NCI-H2171 (cell line): Measurements from ENCODE around the gene DAPK2.
"Not testable (repeated sequence)": the region's sequence is repeated elsewhere in the genome, so short reads cannot be mapped to it uniquely, and the experiment has no call there.

Experiments
- DNase-seq: peaks from one replicate; lab custom pipeline; 2025; lab: John Stamatoyannopoulos, UW

The DAPK2 gene

DNA sequence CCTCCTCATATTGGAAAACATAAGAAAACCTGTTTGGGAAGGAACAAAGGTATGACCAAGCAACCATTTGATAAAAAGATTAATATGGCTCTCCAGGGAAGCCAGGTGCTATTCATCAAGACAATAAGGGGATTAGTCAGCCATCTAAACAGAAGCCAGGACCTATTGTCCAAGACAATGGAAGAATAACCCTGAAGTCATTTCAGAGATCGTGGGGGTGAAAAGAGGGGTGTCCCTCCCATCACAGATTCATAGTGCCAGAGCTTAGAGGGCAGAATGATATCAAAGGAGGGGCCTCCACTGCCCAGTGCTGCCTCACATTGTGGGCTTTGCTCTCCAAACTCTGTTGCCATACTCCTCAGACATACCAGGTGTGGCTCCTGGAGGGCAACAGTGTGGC, 73.5 kb downstream of the DAPK2 start:
- no peak for DNase-seq

DNA sequence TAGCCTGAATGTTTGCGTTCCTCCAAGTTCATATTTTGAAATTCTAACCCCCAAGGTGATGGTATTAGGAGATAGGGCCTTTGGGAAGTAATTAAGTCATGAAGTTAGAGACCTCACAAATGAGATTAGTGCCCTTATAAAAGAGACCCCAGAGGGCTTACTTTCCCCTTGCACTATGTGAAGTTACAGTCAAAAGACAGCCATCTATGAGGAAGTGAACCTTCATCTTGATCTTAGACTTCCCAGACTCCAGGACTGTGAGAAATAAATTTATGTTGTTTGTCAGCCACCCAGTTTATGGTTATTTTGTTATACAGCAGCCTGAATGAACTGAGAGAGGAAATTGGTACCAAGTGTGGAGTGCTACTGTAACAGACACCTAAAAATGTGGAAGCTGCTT, 74.4 kb downstream of the DAPK2 start:
- DNase-seq, result no peak

DNA sequence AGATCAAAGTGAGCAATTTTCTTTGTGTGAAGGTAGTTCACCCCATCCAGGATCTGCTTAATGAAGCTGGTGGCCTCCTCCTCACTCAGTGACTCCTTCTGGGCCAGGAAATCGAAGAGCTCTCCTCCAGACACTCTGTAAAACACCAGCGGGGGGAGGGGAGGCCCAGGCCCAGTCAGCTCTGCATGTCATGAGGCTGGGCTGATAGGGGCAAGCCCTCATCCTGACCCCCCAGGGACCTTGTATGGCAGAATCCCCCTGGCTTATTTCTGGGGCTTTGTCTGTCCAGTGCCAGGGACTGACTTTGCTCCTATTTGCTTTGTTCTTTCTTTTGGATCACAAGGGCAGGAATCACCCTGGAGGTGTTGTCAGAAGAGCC, 74.9 kb downstream of the DAPK2 start:
- DNase-seq, result no peak

DNA sequence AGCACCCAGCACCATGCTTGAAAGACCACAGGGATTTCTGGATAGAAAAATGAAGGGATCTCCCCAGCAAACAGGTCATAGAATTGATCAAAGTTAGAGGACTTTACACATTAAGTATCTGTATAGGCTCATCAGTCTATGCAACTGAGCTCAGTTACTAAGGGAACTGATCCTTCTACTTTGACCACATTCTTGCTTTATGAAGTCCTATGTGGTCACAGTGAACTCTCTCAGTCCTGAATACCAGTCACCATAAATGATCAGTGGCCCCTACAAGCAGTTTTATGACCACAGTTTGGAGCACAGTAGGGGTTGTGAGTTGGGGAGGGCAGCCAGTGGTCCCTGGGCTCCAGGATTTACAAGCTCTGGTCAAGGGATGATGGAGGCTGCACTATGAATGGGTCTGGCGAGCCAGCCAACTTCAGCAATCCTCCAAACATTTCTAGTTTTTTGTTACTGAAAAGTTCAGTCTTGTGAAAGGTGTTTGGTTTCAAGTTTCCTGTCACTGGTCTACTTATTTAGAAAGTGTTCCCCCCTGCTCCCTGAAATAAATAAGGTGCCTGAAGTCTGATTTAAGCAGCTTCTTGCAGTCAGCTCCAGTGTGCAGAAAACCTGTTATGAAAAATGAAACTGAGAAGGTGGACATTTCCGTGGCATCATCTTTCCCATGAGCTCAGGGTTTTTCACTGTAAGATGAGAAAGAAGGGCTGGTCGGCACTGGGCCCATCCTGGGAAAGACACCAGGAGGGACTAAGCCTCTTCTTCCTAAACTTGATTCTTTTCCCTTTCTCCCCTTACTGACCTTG, 75.5 kb downstream of the DAPK2 start:
- DNase-seq, result no peak

DNA sequence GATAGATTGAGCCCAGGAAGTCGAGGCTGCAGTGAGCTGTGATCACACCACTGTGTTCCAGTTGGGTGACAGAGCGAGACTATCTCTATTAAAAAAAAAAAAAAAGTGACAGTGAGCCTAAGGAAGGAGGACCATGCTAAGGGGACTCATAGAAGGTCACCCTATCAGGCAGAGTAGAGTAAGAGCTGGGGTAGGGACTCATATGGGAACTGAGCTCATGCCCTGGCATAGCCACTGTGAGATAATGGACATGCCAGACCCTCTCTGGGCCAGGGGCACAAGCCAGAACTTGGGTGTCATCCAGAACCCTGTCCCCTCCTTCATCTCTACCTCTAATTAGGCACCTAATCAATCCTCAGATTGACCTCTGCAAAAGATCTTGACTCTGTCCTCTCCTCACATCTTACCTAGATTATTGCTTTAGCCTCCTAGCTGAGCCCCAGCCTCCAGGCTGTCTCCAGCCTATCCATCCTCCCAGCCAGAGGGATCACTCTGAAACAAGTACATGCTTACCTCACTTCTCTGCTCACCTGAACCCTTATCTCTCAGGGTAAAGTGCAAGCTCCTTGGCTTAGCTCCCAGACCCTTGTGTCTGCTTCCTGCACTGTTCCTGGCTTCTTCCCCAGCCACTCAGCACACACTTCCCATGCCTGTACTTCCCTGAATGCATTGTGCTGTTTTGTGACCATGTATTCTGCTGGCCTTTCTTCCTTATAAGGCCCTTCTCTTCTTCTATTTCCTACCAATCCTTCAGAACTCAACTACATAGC, 76.4 kb downstream of the DAPK2 start:
- no peak for DNase-seq

DNA sequence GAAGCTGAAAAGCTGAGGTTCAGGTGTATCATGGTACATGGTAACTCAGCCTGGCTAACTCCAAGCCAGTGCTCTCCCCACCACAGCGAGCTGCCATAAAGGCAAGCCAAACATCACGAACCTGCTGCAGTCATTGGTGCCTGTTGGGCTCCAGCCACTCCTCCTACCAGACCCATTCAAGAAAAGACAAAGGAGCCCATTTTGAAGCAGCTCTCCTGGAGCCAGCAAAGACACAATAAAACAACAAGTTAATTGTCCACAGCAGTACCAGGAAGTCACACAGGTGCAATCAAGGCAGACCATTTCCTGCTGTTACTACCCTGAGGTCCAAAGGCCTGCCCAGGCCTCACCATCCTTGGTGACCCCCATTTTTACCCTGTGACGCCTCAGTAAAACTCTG, 77.6 kb downstream of the DAPK2 start:
- DNase-seq, result no peak

DNA sequence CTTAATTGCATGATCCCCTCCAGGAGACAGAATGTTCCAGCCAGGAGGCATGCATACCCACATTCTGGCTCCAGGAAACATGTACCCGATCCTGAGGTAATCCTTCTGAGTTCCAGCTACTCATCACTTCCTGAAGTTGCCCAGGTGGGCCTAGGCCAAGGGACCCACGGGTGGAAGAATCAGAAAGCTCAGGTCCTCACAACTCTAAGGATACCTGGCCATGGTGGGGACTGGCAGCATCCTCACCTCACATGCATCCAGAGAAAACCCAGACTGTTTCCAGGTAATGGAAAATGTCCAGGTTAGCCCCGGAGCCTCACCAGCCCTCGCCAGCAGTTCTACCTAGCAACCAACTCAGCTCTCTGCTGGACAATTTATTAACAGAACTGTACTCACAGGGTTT, 78.2 kb downstream of the DAPK2 start:
- no peak for DNase-seq

DNA sequence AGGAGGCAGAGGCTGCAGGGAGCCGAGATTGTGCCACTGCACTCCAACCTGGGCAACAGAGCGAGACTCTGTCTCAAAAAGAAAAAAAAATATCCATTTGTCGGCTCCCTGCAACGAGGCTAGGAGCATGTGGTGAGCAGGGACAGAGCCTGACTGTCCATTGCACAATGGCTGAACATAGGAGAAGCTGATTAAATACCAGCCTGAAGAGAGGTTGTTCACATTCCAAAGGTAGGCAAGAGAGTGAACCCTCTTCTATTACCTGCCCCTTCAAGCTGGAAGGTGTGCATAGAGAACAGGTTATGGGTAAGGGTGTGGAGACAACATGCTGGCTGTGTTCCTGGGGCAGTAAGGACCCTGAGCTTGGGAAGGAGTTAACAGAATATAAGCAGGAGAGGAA, 78.7 kb downstream of the DAPK2 start:
- no peak for DNase-seq

DNA sequence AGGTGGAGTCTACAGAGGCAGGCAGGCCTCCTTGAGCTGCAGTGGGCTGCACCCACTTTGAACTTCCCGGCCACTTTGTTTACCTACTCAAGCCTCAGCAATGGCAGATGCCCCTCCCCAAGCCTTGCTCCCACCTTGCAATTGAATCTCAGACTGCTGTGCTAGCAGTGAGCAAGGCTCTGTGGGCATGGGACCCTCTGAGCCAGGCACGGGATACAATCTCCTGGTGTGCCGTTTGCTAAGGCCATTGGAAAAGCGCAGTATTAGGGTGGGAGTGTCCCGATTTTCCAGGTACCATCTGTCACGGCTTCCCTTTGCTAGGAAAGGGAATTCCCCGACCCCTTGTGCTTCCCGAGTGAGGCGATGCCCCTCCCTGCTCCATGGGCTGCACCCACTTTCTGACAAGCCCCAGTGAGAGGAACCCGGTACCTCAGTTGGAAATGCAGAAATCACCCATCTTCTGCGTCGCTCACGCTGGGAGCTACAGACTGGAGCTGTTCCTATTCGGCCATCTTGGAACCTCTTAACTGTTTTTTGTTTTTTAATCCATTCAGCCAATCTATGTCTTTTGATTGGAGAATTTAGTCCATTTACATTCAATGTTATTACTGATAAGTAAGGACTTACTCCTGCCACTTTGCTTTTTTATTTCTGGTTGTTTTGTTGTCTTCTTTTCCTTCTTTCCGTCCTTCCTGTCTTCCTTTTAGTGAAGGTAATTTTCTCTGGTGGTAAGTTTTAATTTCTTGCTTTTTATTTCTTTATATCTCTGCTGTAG, 83.2 kb downstream of the DAPK2 start:
- DNase-seq, result not testable (repeated sequence)

DNA sequence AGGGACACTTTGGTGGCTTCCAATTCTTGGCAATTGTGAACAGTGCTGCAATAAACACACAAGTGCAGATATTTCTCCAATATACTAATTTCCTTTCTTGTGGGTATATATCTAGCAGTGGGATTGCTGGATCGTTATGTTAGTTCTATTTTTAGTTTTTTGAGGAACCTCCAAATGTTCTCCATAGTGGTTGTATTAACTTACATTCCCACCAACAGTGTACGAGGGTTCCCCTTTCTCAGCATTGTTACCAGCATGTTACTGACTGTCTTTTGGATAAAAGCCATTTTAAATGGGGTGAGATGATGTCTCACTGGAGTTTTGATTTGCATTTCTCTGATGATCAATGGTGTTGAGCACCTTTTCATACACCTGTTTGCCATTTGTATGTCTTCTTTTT, 92.8 kb downstream of the DAPK2 start:
- no peak for DNase-seq

DNA sequence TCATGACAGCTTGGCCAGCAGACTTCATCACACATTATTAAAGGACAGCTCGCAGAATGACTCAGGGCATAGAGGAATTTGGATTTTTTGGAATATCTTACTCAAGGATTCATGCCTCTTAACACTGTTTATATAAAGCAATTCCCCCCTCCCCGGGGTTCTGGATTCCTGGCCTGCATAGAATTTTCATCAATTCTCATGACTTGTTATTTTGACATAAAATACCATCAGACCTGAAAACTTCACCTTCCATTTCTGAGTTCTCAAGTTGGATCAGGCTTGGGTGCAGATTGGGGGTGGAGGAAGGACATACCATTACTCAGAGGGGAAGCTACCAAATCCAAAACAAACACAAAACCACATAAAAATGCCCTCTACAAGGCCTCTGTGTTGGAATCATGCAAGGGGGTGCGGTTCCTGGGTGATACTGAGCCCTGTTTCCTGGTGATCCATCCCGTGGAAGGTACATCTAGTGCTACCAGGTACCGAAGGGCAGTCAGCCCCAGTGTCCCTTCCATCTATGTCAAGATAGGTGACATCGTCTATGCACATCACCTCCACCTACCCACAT, 95.3 kb downstream of the DAPK2 start:
- no peak for DNase-seq

DNA sequence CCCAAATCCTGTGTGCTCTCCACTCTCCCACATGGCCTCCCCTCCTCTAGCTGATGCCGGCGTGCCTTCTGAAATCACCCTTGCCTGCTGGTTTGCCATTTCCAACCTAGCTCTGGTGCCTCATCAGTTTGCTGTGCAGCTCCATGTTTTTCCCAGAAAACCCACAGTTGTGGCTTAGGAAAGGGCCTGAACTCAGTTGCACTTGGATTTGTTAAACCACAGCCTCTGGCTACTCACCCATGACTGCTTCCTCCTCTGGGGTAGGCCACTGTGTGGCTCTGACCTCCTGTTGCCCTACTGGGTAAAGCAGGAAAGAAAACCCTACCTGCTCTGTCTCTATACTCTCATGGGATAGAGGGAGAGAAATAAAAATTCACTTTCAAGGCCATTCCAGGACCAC, 97.3 kb downstream of the DAPK2 start:
- no peak for DNase-seq

DNA sequence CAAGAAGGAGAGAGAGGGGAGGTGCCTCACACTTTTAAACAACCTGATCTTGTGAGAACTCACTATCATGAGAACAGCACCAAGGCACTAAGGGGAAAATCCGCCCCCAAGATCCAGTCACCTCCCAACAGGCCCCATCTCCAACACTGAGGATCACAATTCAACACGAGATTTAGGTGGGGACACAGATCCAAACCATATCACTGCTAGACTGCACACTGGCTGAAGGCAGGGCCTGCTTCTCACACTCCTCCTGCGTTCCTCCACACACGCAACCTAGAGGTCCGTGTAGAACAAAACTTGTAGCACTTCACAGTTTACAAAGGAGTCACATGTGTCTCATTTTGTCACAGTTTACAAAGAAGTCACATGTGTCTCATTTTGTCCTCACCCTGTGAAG, 97.8 kb downstream of the DAPK2 start:
- no peak for DNase-seq

DNA sequence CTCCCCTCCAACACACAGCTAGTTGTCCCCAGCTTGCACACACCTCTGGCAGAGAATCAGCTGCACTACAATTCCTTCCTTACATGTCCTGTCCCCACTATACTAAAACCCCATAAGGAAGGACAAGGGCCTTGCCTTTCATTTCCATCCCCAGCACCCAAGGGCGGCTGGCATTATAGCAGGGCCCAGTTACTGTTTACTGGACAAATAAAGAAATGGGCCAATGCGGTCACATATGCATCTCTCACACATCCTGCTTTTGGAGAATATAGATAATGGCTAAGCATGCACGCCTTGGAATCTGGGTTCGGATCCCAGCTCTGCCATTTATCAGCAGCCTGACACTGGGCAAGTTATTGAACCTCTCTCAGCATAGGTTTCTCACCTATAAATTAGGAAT, 99.1 kb downstream of the DAPK2 start:
- DNase-seq, result no peak

DNA sequence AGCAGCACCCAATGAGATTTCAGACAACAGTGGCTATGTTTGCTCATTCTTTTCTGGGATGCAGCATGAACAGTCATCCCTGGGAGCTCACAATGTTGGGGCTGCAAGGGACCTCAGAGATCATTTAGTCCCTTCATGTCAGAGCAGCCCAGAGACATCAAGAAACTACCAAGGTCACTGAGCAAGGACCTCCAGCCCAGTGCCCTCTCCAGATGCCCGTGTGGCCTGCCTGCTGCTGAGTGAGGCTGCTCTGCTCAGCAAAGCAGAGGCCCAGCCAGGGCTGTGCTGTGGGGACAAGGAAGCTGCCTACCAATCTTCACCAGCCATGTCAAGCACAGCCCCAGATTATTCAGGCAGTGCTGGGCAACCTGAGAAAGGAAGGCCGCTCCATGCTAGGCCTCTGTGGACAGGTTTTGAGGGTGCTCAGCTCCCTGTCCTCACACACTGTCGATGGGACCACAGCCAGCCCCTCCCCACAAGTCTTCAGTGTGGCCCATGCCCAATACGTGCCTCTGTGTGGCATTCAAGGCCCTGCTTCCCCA, 99.7 kb downstream of the DAPK2 start:
- DNase-seq, result no peak

DNA sequence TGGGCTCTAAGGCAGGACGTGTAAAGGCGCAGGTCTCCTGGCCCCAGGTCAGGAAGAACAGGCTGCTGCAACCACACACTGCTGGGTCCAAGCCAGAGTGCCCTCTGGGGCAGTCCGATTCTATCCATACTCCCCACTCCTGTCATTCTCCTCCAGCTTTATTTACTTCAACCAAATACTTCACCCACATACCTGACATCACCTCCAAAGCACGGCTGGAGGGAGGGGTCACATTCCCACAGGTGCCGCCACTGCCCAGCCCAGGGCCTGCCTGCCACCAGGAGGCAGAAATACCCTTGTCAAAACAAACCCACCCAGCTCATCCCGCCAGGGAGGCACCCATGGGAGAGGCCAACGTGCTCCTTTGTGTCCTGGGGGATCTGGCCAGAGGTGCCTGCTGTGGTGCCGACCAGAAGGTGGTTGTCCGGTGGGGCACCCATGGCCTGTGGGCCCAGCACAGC, 100.4 kb downstream of the DAPK2 start:
- no peak for DNase-seq

DNA sequence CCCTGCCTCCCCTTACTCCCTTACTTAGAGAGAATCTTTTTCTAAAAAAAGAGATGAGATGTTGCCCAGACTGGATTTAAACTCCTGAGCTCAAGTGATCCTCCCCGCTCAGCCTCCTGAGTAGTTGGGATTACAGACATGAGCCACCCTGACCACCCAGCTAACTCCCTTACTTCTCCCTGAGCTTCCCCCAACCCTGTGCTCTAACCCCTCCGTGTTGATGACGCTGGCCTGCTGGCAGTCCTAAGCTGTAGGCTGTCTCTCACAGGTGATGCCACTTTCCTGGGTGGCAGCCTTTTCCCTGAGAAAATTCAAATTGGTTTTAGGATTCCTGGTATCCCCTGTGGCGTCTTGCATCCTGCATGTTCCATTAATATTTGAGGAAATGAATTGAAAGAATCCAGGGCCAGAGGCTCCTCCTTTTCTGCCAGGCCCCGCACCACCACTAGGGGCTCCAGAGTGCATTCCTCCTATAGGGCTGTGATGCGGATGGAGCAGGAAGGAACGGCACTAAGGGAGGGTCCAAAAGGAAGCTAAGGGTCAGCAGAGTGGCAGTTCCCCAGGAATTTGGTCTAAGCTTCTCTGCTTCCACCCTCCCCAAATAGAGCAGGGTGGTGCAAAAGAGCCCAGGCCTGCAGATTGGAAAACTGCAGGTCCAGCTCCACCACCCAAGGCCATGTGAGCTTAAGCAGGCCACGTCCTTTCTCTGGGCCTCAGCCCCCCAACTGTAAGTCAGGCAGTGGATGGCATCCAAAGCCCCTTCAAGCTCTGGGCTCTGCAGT, 101.1 kb downstream of the DAPK2 start:
- DNase-seq, result peak; percentile 26

DNA sequence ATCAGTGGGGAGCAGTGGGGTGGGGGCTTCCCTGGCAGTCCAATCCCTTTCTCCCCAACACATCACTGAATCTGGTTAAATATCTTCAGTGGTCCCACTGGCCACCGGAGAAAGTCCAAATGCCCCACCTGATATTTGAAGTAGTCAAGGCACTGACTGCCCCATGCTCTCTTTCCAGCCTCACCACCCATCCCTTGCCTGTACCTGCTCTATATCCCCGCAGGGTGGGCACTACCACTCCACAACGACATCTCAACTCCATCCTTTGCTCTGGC, 101.7 kb downstream of the DAPK2 start:
- no peak for DNase-seq

DNA sequence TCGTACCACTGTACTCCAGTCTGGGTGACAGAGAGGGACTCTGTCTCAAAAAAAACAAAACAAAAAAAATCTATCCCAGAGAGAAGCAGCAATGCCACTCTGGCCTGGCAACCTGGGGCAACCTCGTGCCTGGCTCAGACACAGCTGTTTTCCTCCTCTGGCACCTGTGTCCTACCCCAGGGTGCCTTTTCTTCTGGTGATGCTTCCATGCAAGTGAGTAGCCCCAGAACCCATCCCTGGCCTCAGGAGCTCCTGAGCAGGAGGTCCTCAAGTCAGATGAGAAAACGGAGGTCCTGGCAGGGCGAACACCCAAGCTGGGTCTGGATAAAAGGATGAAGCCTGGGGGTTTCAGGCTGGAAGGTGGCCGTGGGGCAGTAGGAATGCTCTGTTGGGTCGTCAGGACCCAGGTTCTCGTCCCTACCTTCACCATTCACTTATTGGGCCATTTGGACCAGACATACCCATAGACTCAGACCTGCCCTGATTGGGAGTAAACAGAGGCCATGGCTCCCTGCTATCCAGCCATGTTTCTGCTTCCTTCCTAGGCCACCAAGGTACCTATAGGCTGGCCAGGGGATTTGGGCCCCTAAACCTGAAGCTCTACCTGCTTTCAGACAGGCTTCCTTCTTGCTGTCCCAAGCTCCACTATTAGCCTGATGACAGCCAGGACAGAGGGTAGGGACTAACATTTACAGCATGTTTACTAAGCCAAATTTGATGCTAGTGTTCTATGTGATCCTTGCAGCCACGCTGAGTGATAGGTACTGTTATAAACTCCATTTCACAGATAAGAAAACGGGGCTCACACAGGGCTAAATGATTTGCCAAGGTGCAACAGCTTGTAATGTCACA, 102.2 kb downstream of the DAPK2 start:
- no peak for DNase-seq

DNA sequence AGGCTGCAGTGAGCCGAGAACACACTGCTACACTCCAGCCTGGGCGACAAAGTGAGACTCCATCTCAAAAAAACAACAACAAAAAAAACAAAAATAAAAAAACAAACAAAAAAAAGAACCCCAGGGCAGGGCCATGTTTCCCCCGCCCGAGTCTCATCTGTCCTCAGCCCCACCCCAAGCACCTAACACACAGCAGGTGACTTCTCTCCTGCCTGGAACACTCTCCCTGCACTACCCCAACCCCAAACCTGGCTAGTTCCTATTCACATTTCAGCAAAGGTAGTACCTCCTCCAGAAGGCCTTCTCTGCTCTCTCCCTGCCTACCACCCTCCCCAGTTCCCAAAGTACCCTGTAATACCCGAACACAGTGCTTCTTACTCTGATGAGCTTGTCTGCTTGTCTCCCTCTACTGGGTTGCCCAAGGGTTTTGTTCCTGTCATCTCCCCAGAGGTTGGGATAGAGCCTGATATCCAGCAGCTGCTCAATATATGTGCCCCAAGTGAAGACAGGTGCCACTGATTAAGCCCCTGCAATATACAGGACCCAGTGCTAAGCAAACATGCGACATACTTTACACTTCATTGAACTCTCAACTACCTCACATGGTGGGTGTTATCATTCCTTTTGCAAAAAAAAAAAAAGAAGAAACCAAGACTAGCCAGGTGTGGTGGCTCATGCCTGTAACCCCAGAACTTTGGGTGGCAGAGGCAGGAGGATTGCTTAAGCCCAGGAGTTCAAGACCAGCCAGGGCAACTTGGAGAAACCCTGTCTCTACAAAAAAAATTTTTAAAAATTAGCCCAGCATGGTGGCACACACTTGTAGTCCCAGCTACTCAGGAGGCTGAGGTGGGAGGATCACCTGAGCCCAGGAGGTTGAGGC, 103.6 kb downstream of the DAPK2 start:
- DNase-seq, result peak; percentile 83
